ENCODE data around the gene TRIP6.

Gene TRIP6

GRCh38 chr7:100875356-100875751, 8.2 kb downstream of the TRIP6 start:
- no peaks in the 10 kb centered on the region for H3K9me3 Mint-ChIP-seq
- peaks cover 58% of the 10 kb centered on the region for H3K4me1 Mint-ChIP-seq (ENCODE audit: low read depth)
- peak overlapping the region; percentile 99 for H3K27ac Mint-ChIP-seq
- H3K4me3 Mint-ChIP-seq, result peak overlapping the region; percentile 98
- H3K36me3 Mint-ChIP-seq (ENCODE audit: low read depth), result peaks cover 70% of the 10 kb centered on the region
- no peaks in the 10 kb centered on the region for H3K27me3 Mint-ChIP-seq

- Mint-ChIP-seq H3K27me3 (no peaks in the 10 kb centered on the region), H3K4me3 (peak overlapping the region; percentile 48), H3K4me1 (ENCODE audit: low read depth) (peaks cover 64% of the 10 kb centered on the region), H3K36me3 (ENCODE audit: low read depth) (peaks cover 81% of the 10 kb centered on the region), H3K9me3 (no peaks in the 10 kb centered on the region), H3K27ac (peak overlapping the region; percentile 0)
Observed at GRCh38 chr7:100878013-100878412, 10.8 kb downstream of the TRIP6 start.

- peaks cover 81% of the 10 kb centered on the region for H3K36me3 Mint-ChIP-seq (ENCODE audit: low read depth)
- H3K27ac Mint-ChIP-seq, result peak overlapping the region; percentile 81
- H3K9me3 Mint-ChIP-seq, result no peaks in the 10 kb centered on the region
- H3K27me3 Mint-ChIP-seq, result no peaks in the 10 kb centered on the region
- H3K4me1 Mint-ChIP-seq (ENCODE audit: low read depth), result peaks cover 71% of the 10 kb centered on the region
- peak overlapping the region; percentile 33 for H3K4me3 Mint-ChIP-seq
Observed at GRCh38 chr7:100878685-100879084, 11.5 kb downstream of the TRIP6 start.

DNA sequence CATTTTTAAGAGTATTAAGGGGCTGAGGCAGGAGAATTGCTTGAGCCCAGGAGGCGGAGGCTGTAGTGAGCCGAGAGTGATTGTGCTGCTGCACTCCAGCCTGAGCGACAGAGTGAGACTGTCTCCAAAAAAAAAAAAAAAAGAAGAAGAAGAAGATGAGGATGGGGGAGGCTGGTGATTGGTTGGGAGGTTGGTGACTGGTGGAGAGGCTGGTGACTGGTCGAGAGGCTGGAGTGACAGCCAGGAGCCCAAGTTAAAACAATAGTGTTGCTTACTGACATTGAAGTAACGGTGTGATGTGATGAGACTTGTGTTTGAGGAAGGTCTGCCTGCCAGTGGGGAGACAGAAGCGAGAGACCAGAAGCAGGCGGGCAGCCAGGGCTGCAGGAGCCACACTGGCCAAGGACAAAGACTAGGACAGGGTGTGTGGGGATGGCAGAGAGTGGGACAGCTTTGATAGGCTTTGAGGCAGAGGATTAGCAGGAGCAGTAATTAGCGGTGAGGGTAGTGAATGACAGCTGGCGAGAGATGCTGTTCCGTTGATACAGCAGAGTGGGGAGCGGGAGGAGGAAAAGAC, 12.6 kb downstream of the TRIP6 start:
- Mint-ChIP-seq H3K4me1 (ENCODE audit: low read depth) (peaks cover 72% of the 10 kb centered on the region), H3K4me3 (peak overlapping the region; percentile 4), H3K9me3 (no peaks in the 10 kb centered on the region), H3K27me3 (no peaks in the 10 kb centered on the region), H3K36me3 (ENCODE audit: low read depth) (peaks cover 83% of the 10 kb centered on the region), H3K27ac (peak overlapping the region; percentile 21)

- Mint-ChIP-seq H3K27me3 (no peaks in the 10 kb centered on the region), H3K36me3 (ENCODE audit: low read depth) (peaks cover 88% of the 10 kb centered on the region), H3K9me3 (no peaks in the 10 kb centered on the region), H3K4me1 (ENCODE audit: low read depth) (peaks cover 74% of the 10 kb centered on the region), H3K4me3 (no peak overlapping the region), H3K27ac (peak overlapping the region; percentile 17)
Observed at GRCh38 chr7:100880645-100881044, 13.5 kb downstream of the TRIP6 start.

GRCh38 chr7:100881136-100881535, 13.9 kb downstream of the TRIP6 start:
- H3K9me3 Mint-ChIP-seq, result no peaks in the 10 kb centered on the region
- peaks cover 90% of the 10 kb centered on the region for H3K36me3 Mint-ChIP-seq (ENCODE audit: low read depth)
- no peaks in the 10 kb centered on the region for H3K27me3 Mint-ChIP-seq
- H3K4me3 Mint-ChIP-seq, result no peak overlapping the region
- no peak overlapping the region for H3K27ac Mint-ChIP-seq
- peaks cover 76% of the 10 kb centered on the region for H3K4me1 Mint-ChIP-seq (ENCODE audit: low read depth)

DNA sequence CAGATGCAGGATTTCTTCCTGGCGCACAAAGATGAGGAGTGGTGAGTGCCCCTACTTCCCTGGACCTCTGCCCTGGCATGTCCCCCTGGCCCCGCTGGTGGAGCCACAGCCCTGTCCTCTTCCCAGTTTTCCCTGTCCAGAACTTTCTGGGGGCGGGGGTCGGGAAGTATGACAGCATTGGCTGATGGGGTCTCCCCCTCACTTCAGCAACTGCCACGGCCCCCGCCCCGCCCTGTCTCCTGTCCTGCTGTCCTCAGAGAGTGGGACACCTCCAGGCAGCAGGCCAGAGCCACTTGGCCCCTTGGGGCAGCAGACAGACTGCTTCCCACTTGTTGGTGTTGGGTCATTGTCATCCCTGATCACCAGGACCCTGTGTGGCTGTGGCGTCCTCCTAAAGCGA, 15.0 kb downstream of the TRIP6 start:
- H3K4me3 Mint-ChIP-seq, result no peak overlapping the region
- no peaks in the 10 kb centered on the region for H3K27me3 Mint-ChIP-seq
- no peak overlapping the region for H3K27ac Mint-ChIP-seq
- H3K4me1 Mint-ChIP-seq (ENCODE audit: low read depth), result peaks cover 76% of the 10 kb centered on the region
- peaks cover 92% of the 10 kb centered on the region for H3K36me3 Mint-ChIP-seq (ENCODE audit: low read depth)
- no peaks in the 10 kb centered on the region for H3K9me3 Mint-ChIP-seq

GRCh38 chr7:100882785-100883526, 15.8 kb downstream of the TRIP6 start:
- Mint-ChIP-seq H3K4me3 (no peak overlapping the region), H3K27me3 (no peaks in the 10 kb centered on the region), H3K27ac (peak overlapping the region; percentile 84), H3K4me1 (ENCODE audit: low read depth) (peaks cover 76% of the 10 kb centered on the region), H3K36me3 (ENCODE audit: low read depth) (peaks cover 95% of the 10 kb centered on the region), H3K9me3 (no peaks in the 10 kb centered on the region)

GRCh38 chr7:100884736-100885439, 17.7 kb downstream of the TRIP6 start:
- H3K9me3 Mint-ChIP-seq, result no peaks in the 10 kb centered on the region
- peaks cover 84% of the 10 kb centered on the region for H3K36me3 Mint-ChIP-seq (ENCODE audit: low read depth)
- peaks cover 66% of the 10 kb centered on the region for H3K4me1 Mint-ChIP-seq (ENCODE audit: low read depth)
- peak overlapping the region; percentile 58 for H3K4me3 Mint-ChIP-seq
- H3K27ac Mint-ChIP-seq, result peak overlapping the region; percentile 29
- no peaks in the 10 kb centered on the region for H3K27me3 Mint-ChIP-seq

- Mint-ChIP-seq H3K9me3 (no peaks in the 10 kb centered on the region), H3K27me3 (no peaks in the 10 kb centered on the region), H3K27ac (peak overlapping the region; percentile 2), H3K36me3 (ENCODE audit: low read depth) (peaks cover 77% of the 10 kb centered on the region), H3K4me1 (ENCODE audit: low read depth) (peaks cover 69% of the 10 kb centered on the region), H3K4me3 (no peak overlapping the region)
Observed at GRCh38 chr7:100885440-100886141, 18.4 kb downstream of the TRIP6 start.

GRCh38 chr7:100886142-100886935, 19.2 kb downstream of the TRIP6 start:
- H3K27me3 Mint-ChIP-seq, result peaks cover 2% of the 10 kb centered on the region
- H3K4me3 Mint-ChIP-seq, result peak overlapping the region; percentile 14
- H3K4me1 Mint-ChIP-seq (ENCODE audit: low read depth), result peaks cover 72% of the 10 kb centered on the region
- H3K9me3 Mint-ChIP-seq, result no peaks in the 10 kb centered on the region
- peak overlapping the region; percentile 94 for H3K27ac Mint-ChIP-seq
- peaks cover 71% of the 10 kb centered on the region for H3K36me3 Mint-ChIP-seq (ENCODE audit: low read depth)

- Mint-ChIP-seq H3K4me3 (peak overlapping the region; percentile 89), H3K27me3 (peaks cover 9% of the 10 kb centered on the region), H3K9me3 (no peaks in the 10 kb centered on the region), H3K4me1 (ENCODE audit: low read depth) (peaks cover 74% of the 10 kb centered on the region), H3K36me3 (ENCODE audit: low read depth) (peaks cover 64% of the 10 kb centered on the region), H3K27ac (peak overlapping the region; percentile 94)
Observed at GRCh38 chr7:100886936-100887515, 19.8 kb downstream of the TRIP6 start.

- H3K36me3 Mint-ChIP-seq (ENCODE audit: low read depth), result peaks cover 60% of the 10 kb centered on the region
- H3K9me3 Mint-ChIP-seq, result no peaks in the 10 kb centered on the region
- H3K4me3 Mint-ChIP-seq, result peak overlapping the region; percentile 89
- H3K4me1 Mint-ChIP-seq (ENCODE audit: low read depth), result peaks cover 74% of the 10 kb centered on the region
- peak overlapping the region; percentile 94 for H3K27ac Mint-ChIP-seq
- H3K27me3 Mint-ChIP-seq, result peaks cover 15% of the 10 kb centered on the region
Observed at GRCh38 chr7:100887516-100888290, 20.5 kb downstream of the TRIP6 start.
